WERI-Rb-1 (cell line): ENCODE measurements around the gene PARD3B.

Experiments used
- DNase-seq: peaks from one replicate; pipeline ENCODE4 v3.0.0-alpha.2; 2020
- H3K27ac ChIP-seq: fragments of 250-450 bp; sonication (Bioruptor Pico); 2 replicates; pipeline ENCODE4 v1.5.1; 2020; ENCODE audit warnings: mild to moderate bottlenecking, moderate library complexity
- H3K27me3 ChIP-seq: fragments of 250-450 bp; sonication (Bioruptor Pico); 2 replicates; pipeline ENCODE4 v1.5.1; 2021; ENCODE audit warnings: mild to moderate bottlenecking, low read depth, moderate library complexity; ENCODE audit not compliant: insufficient read depth, severe bottlenecking
- H3K36me3 ChIP-seq: fragments of 250-450 bp; sonication (Bioruptor Pico); 2 replicates; pipeline ENCODE4 v1.5.1; 2020; ENCODE audit warnings: mild to moderate bottlenecking, moderate library complexity
- H3K4me3 ChIP-seq: 2 replicates; pipeline ENCODE4 v1.5.1; 2011; ENCODE audit warnings: low read depth, mild to moderate bottlenecking, control low read depth, low read length
- H3K9me3 ChIP-seq: fragments of 250-450 bp; sonication (Bioruptor Pico); 2 replicates; pipeline ENCODE4 v1.5.1; 2021; ENCODE audit warnings: mild to moderate bottlenecking, moderate library complexity; ENCODE audit not compliant: severe bottlenecking
- CTCF ChIP-seq: IDR thresholded peaks from 2 replicates; pipeline ENCODE4 v1.5.1; 2011; ENCODE audit warnings: low read depth, mild to moderate bottlenecking, control low read depth, inconsistent platforms, low read length

PARD3B gene

GRCh38 chr2:204583773-204584172 lies 38.5 kb downstream of the PARD3B start:
- H3K9me3 ChIP-seq: no peaks in the 10 kb centered on the region
- H3K4me3 ChIP-seq: no peak overlapping the region
- no peak for DNase-seq
- H3K36me3 ChIP-seq: no peaks in the 10 kb centered on the region
- no peak overlapping the region for H3K27ac ChIP-seq
- TF ChIP-seq CTCF: no peak
- no peaks in the 10 kb centered on the region for H3K27me3 ChIP-seq

GRCh38 chr2:204585930-204586329 lies 40.7 kb downstream of the PARD3B start:
- Histone ChIP-seq H3K4me3 (no peak overlapping the region), H3K27ac (no peak overlapping the region), H3K36me3 (no peaks in the 10 kb centered on the region), H3K27me3 (no peaks in the 10 kb centered on the region), H3K9me3 (peaks cover 3% of the 10 kb centered on the region)
- no peak for TF ChIP-seq CTCF
- no peak for DNase-seq

GRCh38 chr2:204586444-204587180 lies 41.3 kb downstream of the PARD3B start:
- TF ChIP-seq CTCF: no peak
- Histone ChIP-seq H3K4me3 (no peak overlapping the region), H3K27me3 (no peaks in the 10 kb centered on the region), H3K9me3 (peaks cover 3% of the 10 kb centered on the region), H3K27ac (no peak overlapping the region), H3K36me3 (no peaks in the 10 kb centered on the region)
- DNase-seq: no peak

- DNase-seq: no peak
- Histone ChIP-seq H3K9me3 (peaks cover 3% of the 10 kb centered on the region), H3K27me3 (no peaks in the 10 kb centered on the region), H3K4me3 (no peak overlapping the region), H3K36me3 (no peaks in the 10 kb centered on the region), H3K27ac (no peak overlapping the region)
- TF ChIP-seq CTCF: no peak
These were observed 44.8 kb downstream of the PARD3B start for GRCh38 chr2:204590063-204590462.

- Histone ChIP-seq H3K9me3 (peaks cover 3% of the 10 kb centered on the region), H3K27me3 (no peaks in the 10 kb centered on the region)
- no peak for DNase-seq
These were observed 46.0 kb downstream of the PARD3B start for GRCh38 chr2:204591225-204591624.

More at GRCh38 chr2:204591225-204591624, 46.0 kb downstream of the PARD3B start:
- no peak overlapping the region for H3K4me3 ChIP-seq
- no peaks in the 10 kb centered on the region for H3K36me3 ChIP-seq
- H3K27ac ChIP-seq: no peak overlapping the region
- no peak for TF ChIP-seq CTCF
